ENCODE data around the gene TAAR8.
"Not testable (repeated sequence)": the region's sequence is repeated elsewhere in the genome, so short reads cannot be mapped to it uniquely, and the experiment has no call there.

The TAAR8 gene

DNA sequence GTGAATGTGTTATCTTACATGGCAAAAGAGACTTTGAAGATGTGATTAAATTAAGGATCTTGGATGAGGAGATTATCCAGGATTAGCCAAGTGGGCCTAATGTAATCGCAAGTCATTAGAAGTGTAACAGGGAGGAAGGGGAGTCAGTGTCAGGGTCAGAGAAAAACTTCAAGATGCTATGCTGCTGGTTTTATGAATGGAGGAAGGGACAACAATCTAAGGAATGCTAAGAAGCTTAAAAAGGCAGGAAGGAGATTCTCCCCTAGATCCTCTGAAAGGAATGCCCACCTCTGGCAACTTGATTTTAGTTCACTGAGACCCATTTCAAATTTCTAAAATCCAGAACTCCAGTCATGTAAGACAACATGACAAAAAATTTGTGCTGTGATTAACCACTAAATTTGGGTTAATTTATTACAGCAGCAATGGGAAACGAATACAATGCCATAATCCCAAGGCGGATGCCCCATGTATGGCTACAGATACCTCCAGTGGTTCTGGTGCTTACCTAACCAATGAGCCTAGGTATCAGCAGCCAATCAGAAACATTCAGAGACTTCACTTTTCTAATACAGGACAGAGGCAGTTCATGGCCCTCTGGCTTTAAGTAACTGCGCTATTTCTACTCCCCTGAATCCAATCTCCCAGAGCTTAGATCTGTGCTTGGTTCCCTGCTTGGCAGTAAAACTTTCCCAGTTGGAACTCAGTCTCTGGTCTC is 3.6 kb upstream of the TAAR8 start:
- DNase-seq, result no peak

DNA sequence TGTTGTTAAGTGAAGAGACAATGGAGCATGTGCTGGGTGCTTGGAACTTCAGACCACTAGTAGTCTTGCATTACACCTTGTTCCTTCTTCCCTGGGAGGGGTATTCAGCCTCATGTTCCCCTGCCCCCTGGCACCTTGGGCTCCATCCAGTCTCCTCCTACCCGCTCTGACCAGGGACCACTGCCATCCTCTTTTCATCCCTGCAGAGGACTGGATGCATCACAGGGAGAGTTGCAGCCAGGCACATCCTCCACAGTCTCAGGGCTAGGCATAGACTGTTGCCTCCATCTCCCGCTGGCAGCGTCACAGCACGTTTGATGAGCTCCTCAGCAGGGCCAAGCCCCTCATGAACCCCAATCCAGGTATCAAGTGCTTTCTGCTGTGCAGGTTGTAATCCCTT is 1.3 kb upstream of the TAAR8 start:
- no peak for DNase-seq

DNA sequence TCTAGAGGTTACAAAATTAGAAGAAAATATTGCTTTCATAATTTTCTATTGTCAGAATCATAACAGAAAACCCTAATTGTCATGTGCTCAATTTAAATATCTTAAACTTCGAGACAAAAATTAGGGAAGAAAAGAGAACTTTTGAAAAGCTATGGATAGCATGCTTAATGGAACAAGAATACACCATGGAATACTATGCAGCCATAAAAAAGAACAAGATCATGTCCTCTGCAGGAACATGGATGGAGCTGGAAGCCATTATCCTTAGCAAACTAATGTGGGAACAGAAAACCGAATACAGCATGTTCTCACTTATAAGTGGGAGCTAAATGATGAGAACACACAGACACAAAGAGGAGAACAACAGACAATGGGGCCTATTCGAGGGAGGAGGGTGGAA is 7.6 kb downstream of the TAAR8 start:
- not testable (repeated sequence) for DNase-seq

DNA sequence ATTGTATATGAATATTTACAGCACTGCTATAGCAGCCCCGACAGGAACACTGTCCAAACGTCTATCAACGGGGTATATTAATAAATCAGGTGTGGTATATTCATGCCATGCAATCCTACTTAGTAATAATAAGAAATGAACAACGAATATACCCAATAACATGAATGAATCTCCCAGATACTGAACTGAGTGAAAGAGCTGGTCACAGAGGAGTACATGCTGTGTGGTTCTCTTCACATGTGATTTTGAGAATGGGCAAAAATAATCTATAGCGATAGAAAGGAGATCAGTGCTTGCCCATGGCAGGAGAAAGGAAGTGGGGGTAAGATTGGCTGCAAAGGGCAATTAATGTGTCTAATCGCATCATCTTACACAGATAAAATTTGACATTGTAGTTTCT is 13.9 kb downstream of the TAAR8 start:
- DNase-seq, result no peak

DNA sequence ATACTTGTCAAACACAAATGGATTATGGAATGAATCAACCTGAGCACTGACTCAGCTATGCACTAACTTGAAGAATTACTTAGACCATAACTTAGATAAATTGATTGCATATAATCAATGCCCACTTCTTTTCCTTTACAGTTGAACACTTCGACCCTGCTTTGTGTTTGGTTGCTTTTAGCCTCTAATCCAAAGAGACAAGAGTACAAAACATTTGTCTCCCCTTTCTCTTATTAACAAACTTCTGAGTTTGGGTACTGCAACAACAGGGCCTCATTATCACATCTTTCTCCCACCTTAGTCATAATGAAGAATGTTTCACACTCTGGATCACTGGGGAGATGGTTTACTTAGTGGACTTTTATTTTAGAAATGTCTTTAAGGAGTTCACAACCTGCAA is 15.1 kb downstream of the TAAR8 start:
- DNase-seq, result no peak

DNA sequence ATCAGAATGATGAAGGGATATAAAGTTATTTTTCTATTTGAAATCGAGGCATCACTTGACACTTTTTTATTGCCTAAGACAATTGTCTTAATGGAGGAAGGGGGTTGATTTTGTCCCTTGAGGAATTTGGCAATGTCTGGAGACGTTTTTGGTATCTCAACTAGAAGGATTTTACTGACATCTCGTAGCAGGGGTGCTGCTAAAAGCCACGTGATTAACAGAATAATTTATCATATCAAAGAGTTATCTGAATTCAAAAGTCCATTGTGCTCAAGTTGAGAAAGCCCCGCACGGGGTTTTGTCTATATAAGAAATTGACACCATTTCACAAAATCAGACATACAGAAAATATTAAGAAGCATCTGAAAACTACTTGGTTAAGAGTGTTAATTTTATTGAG is 16.1 kb downstream of the TAAR8 start:
- no peak for DNase-seq

DNA sequence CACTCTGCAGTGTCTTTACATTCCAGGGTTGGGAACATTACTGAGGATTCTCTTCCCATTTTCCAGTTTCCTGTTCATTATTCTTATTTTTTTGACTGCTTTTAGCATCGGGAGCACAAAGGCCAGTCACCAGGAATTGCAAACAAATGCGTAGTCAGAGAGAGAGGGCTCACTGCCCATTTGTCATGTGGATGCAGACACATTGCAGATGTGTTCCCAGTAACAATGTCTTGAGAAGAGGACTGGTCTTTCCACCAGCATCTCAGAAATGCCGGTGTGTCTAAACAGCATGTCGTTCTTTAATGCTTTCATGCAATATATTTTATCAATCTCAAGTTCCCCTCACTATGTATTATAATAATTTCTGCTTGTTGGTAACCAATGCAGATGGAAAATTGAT is 16.7 kb downstream of the TAAR8 start:
- DNase-seq, result no peak

DNA sequence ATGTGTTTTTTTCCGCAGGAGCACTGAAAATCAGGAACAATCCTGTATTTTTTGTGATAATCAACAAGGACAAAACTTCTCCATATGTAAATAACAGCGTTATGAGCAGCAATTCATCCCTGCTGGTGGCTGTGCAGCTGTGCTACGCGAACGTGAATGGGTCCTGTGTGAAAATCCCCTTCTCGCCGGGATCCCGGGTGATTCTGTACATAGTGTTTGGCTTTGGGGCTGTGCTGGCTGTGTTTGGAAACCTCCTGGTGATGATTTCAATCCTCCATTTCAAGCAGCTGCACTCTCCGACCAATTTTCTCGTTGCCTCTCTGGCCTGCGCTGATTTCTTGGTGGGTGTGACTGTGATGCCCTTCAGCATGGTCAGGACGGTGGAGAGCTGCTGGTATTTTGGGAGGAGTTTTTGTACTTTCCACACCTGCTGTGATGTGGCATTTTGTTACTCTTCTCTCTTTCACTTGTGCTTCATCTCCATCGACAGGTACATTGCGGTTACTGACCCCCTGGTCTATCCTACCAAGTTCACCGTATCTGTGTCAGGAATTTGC is 17.8 kb downstream of the TAAR8 start, which contains the start of gene TAAR6:
TAAR6 (plus strand) TSS at position 102 of the 557 bp plus-strand sequence; CDS start at position 102, 0 bp downstream.
- DNase-seq, result no peak

DNA sequence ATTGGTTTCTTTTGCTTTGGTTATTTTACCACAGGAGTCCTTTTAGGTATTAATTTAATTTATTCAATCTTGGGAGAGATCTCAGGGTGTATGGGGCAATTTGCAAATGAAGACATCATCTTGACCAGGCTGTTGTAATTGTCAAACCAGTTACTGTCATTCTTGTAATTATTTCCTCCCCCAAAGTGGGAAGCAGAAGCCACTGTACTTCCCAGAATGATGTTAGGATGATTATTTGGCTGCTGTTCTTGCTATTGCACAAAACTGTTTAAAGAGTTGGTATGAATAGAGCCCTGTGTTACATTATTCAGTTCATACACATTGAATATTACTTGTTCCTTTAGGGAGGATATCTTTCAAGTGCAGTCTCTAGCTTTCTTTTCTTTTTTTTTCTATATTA is 19.3 kb downstream of the TAAR8 start:
- DNase-seq, result no peak

DNA sequence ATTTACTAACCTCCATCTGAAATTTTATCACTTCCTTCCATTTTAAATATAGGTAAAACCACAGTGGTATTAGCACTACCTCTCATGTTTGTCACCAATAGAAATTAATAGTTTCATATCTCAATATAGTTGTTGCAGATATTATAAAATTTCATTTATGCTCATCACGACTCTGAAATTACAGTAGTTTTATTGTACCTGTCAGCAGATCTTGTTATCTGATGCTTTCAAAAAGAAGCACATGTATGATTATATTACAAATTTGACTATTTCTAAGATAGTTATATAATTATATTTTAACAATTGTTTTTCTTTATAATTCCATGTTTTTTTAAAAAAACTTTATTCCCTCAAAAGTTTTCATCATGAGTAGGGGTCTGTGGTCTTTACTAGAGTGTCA is 32.2 kb downstream of the TAAR8 start:
- DNase-seq, result no peak

DNA sequence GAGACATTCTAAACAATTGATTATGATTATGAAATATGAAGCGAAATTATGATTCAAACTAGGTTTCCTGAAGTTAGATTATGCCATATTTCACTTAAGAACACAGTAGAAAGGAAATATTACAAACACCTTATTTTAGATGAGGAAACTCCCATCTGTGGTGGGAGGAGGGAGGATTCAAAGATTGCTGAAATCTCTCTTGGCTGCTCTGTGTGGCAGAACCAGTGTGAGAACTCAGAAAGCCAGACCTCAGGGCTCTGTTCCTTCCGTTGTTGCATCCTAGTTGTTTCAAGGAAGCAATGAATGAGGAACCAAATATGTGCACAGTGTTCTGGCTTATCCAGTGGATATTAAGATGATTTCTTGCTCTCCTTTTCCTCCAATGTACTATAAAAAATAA is 35.0 kb downstream of the TAAR8 start:
- no peak for DNase-seq

DNA sequence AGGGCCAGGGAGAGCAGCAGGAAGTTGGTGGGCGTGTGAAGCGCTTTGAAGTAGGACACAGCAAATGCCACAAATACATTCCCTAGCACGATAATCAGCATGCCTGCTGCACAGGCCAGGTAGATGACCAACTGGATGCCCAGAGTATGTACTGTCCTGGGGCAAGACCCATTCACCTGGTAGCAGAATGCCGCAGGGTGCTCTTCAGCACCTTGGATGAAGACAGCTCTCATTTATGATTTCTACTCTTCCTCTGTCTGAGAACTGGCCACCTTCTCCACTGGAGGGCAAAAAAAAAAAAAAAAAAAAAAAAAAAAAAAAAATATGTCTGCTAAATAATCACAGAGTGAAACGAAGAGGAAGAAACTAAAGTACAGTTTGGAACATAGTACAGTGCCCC is 37.0 kb downstream of the TAAR8 start, which contains the start of gene TAAR5:
TAAR5 (minus strand) TSS at position 288 of the 400 bp plus-strand sequence; CDS start at position 233, 55 bp downstream.
- no peak for DNase-seq

DNA sequence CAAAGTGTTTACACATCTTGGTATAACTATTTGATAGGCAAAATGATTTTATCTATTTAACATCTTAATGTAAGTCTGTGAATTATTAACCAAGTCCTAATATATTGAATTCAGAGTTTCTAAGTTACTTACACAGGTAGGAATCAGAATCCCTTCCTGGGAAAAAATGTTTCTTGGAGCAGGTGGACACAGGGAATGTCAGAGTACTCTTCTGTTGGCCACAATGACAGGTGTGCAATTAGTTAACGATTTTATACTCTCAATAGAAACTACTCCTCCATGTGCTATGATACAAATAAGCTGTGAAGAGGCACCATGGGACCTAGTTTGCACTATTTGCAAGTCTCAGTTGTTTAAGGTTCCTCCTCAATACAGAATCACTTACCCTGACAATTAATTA is 37.9 kb downstream of the TAAR8 start:
- no peak for DNase-seq

DNA sequence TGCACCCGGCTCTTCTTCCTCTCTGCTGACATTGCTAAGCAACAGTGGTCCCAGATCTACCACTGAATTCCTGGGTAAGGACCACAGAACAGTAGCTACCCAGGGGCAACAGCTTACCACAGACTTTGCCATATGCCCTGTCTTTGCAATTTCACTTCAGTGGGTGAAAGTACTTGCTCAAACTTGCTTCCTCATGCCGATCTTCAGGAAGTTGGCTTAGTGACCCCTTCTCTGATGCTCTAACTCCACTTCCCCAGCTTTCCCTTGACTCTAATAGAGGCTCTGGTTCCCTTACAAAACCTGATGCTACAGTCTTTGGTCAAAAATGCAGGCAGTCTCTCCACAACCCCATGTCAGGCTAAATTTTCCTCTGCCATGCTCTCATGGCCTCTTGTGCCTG is 40.4 kb downstream of the TAAR8 start:
- no peak for DNase-seq

DNA sequence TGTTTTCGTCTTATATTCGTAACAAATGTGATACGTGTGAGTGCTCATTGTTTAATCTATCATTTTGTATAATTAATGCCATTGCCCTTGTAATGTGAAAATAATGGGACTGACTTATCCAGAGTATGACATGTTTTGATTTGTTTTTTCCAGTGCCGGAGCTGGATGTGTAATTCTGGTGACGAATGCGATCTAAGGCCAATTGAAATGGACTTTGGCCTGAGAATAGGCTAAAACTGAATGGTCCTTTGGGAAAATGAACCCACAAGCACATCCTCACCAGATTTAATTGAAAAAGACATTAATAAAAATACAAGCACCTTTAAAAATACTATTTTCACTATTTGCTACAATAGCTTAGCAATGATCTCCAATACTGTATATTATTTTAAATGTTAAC is 43.7 kb downstream of the TAAR8 start:
- no peak for DNase-seq

DNA sequence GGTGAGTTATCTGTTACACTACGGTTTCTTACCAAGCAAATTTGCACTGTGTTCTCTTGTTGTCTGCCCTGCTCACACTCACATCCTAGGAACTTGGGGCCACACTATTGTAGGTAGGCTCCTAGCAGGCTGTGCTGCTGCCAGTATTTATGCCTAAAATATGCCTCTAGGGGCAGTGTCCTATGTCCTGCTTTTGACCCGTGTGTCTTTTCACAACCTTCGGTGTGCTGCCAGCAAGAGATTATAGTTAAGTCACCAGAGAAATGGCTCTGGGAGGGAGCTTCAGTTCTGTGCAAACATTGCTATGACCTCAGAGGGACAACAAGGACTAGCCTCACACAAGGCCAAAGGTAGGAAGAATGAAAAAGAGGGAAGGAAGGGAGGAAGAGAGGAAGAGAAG is 46.0 kb downstream of the TAAR8 start:
- no peak for DNase-seq

DNA sequence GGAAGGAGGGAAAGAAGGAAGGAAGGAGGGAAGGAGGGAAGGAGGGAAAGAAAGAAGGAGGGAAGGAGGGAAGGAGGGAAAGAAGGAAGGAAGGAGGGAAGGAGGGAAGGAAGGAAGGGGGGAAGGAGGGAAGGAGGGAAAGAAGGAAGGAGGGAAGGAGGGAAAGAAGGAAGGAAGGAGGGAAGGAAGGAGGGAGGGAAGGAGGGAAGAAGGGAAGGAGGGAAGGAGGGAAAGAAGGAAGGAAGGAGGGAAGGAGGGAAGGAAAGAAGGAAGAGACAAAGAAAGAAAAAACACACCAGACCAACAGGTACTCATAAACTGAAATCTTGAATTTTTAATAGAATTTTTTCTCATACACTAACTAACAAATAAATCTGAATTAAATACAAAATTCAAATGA is 48.4 kb downstream of the TAAR8 start:
- not testable (repeated sequence) for DNase-seq
